ENCODE measurements around the gene FSCN2. TPM values are rescaled to one million over a fixed set of nuclear protein-coding genes. Genes with fewer than 3 reads are reported as not detected.

FSCN2 gene
- total RNA-seq, 2 donors from 2014 or later = 1.0 to 2.2 TPM

- no peak for DNase-seq
- no peaks in the 10 kb centered on the region for H3K27me3 ChIP-seq
- H3K4me3 ChIP-seq = no peak overlapping the region
- H3K4me1 ChIP-seq = no peaks in the 10 kb centered on the region
- TF ChIP-seq CTCF (IDR thresholded peaks at IDR 0.05) = no peak
- H3K27ac ChIP-seq = no peak overlapping the region
- H3K9me3 ChIP-seq = no peaks in the 10 kb centered on the region
- no peak overlapping the region for H3K9ac ChIP-seq (ENCODE audit: low read depth in 2 of 2, low read length in 2 of 2)
- no peaks in the 10 kb centered on the region for H3K36me3 ChIP-seq
- intact Hi-C loops (cut with DNase I) = no loop called here
Measured at GRCh38 chr17:81576621-81577277, 48.6 kb downstream of the FSCN2 start.

- intact Hi-C loops (cut with DNase I) = no loop called here
- H3K27ac ChIP-seq = no peak overlapping the region
- no peak overlapping the region for H3K4me3 ChIP-seq
- H3K4me1 ChIP-seq = no peaks in the 10 kb centered on the region
- no peak overlapping the region for H3K9ac ChIP-seq (ENCODE audit: low read depth in 2 of 2, low read length in 2 of 2)
- H3K36me3 ChIP-seq = no peaks in the 10 kb centered on the region
- TF ChIP-seq CTCF (IDR thresholded peaks at IDR 0.05) = no peak
- DNase-seq = no peak
- no peaks in the 10 kb centered on the region for H3K27me3 ChIP-seq
- H3K9me3 ChIP-seq = no peaks in the 10 kb centered on the region
Measured at GRCh38 chr17:81577278-81578000, 49.3 kb downstream of the FSCN2 start.

GRCh38 chr17:81578038-81578441 lies 49.9 kb downstream of the FSCN2 start:
- TF ChIP-seq CTCF (IDR thresholded peaks at IDR 0.05) = no peak
- no peak overlapping the region for H3K9ac ChIP-seq (ENCODE audit: low read depth in 2 of 2, low read length in 2 of 2)
- intact Hi-C loops (cut with DNase I) = no loop called here

GRCh38 chr17:81578561-81579225 lies 50.5 kb downstream of the FSCN2 start:
- H3K36me3 ChIP-seq = no peaks in the 10 kb centered on the region
- no peaks in the 10 kb centered on the region for H3K9me3 ChIP-seq
- DNase-seq = no peak

More at GRCh38 chr17:81578038-81578441, 49.9 kb downstream of the FSCN2 start:
- DNase-seq = no peak
- no peaks in the 10 kb centered on the region for H3K4me1 ChIP-seq
- H3K9me3 ChIP-seq = no peaks in the 10 kb centered on the region
- no peak overlapping the region for H3K4me3 ChIP-seq
- no peaks in the 10 kb centered on the region for H3K36me3 ChIP-seq
- H3K27me3 ChIP-seq = no peaks in the 10 kb centered on the region
- no peak overlapping the region for H3K27ac ChIP-seq

More at GRCh38 chr17:81578561-81579225, 50.5 kb downstream of the FSCN2 start:
- Histone ChIP-seq H3K9ac (ENCODE audit: low read depth in 2 of 2, low read length in 2 of 2) (no peak overlapping the region), H3K4me1 (no peaks in the 10 kb centered on the region), H3K4me3 (no peak overlapping the region), H3K27me3 (no peaks in the 10 kb centered on the region), H3K27ac (no peak overlapping the region)
- intact Hi-C loops (cut with DNase I) = no loop called here
- TF ChIP-seq CTCF (IDR thresholded peaks at IDR 0.05) = no peak

All from colonic mucosa (tissue), 4 donors.